K562 (cell line): Measurements from ENCODE around the gene FAM118B. TPM values are rescaled to one million over a fixed set of nuclear protein-coding genes. Genes with fewer than 3 reads are reported as not detected.

Experiments
- ATAC-seq: fragments of 200-7000 bp; cut with Tn5 transposase; 3 replicates; pipeline ENCODE4 v1.9.1; 2020; ENCODE audit warnings: moderate library complexity
- BruUV-seq: library from RNA; stranded (reverse); fragments of 400-500 nt; replicated peaks from 2 replicates; lab custom pipeline; 2021; lab: Mats Ljungman, UMichigan
- CTCF ChIA-PET: fragments of 300-600 bp; formaldehyde crosslinking; extraction: SDS; loops from one replicate; lab custom pipeline; 2021; ENCODE audit warnings: low intra/inter-chr PET ratio; lab: Yijun Ruan, JAX
- POLR2A ChIA-PET: fragments of 300-600, 350-650 bp; sonication (Branson Sonifier 250); formaldehyde crosslinking; extraction: SDS; loops from one replicate; lab custom pipeline; 2021; ENCODE audit warnings: antibody characterized with exemption, inconsistent platforms; lab: Yijun Ruan, JAX
- DNase-seq, 4 experiments: peaks; one replicate each; pipeline versions ENCODE4 v3.0.0 to v3.0.0-alpha.2; 2011 to 2018; ENCODE audit warnings: low spot score in 3 of 4, mixed read lengths in 3 of 4; ENCODE audit errors: extremely low read depth in 1 of 4
- FAIRE-seq: peaks from 2 replicates; lab custom pipeline; 2011; peaks lifted over from hg19 to GRCh38; lab: Jason Lieb, UNC
- H2AFZ ChIP-seq: 2 replicates; pipeline ENCODE4 v1.6.0; 2011; ENCODE audit warnings: low read depth, low read length, control low read depth, inconsistent platforms
- H3K27ac ChIP-seq: fragments of 200-600 bp; 3 replicates; pipeline ENCODE4 v1.8.0; 2011; ENCODE audit warnings: low read depth, mild to moderate bottlenecking, control low read depth, inconsistent platforms, low read length, moderate library complexity, mixed read lengths; ENCODE audit errors: extremely low read depth
- H3K27me3 ChIP-seq, 2 experiments: fragments of 300-600 bp in 1 of 2; 2 replicates in 1 of 2; 3 replicates in 1 of 2; pipeline versions ENCODE4 v1.6.0 to v1.8.0; 2011; ENCODE audit warnings: inconsistent platforms in 2 of 2, low read length in 2 of 2, mild to moderate bottlenecking in 1 of 2, mixed read lengths in 1 of 2, moderate library complexity in 1 of 2; ENCODE audit not compliant: control insufficient read depth in 2 of 2, insufficient read depth in 2 of 2
- H3K36me3 ChIP-seq: fragments of 300-600 bp; 3 replicates; pipeline ENCODE4 v1.8.0; 2011; ENCODE audit warnings: mild to moderate bottlenecking, low read length, inconsistent platforms; ENCODE audit not compliant: control insufficient read depth, insufficient read depth
- H3K4me1 ChIP-seq, 2 experiments: fragments of 200-600 bp in 1 of 2; replicated peaks in 1 of 2; 2 replicates in 1 of 2; 3 replicates in 1 of 2; pipeline versions ENCODE4 v1.5.1 to v1.8.0; 2011; ENCODE audit warnings: inconsistent platforms in 2 of 2, low read length in 2 of 2, mild to moderate bottlenecking in 1 of 2, mixed read lengths in 1 of 2, moderate library complexity in 1 of 2; ENCODE audit not compliant: control insufficient read depth in 2 of 2, insufficient read depth in 2 of 2
- H3K4me2 ChIP-seq: 2 replicates; pipeline ENCODE4 v1.6.1; 2011; ENCODE audit warnings: low read length, control low read depth, inconsistent platforms, mixed read lengths; ENCODE audit not compliant: insufficient read depth
- H3K4me3 ChIP-seq: fragments of 200-600 bp; sonication (generic), shearing (Covaris generic); 2 replicates; pipeline ENCODE4 v1.5.1; 2016; ENCODE audit warnings: control low read depth, inconsistent platforms
- H3K79me2 ChIP-seq: fragments of 200-600 bp; 3 replicates; pipeline ENCODE4 v1.8.0; 2011; ENCODE audit warnings: low read length, inconsistent platforms; ENCODE audit not compliant: control insufficient read depth, insufficient read depth
- H3K9ac ChIP-seq, 2 experiments: 2 replicates each; pipeline versions ENCODE4 v1.6.0 to v1.6.1; 2011; ENCODE audit warnings: low read depth in 2 of 2, low read length in 2 of 2, control low read depth in 1 of 2, inconsistent platforms in 1 of 2, mild to moderate bottlenecking in 1 of 2, mixed read lengths in 1 of 2; ENCODE audit not compliant: insufficient read depth in 1 of 2
- H3K9me1 ChIP-seq: one replicate; pipeline ENCODE4 v1.6.0; 2011; ENCODE audit warnings: inconsistent platforms, mild to moderate bottlenecking, low read length, moderate library complexity; ENCODE audit not compliant: control insufficient read depth, insufficient read depth
- H3K9me3 ChIP-seq: replicated peaks from 2 replicates; pipeline ENCODE4 v1.5.1; 2011; ENCODE audit warnings: low read depth, low read length, inconsistent platforms; ENCODE audit not compliant: control insufficient read depth, insufficient read depth
- H4K20me1 ChIP-seq: replicated peaks from 2 replicates; pipeline ENCODE4 v1.6.1; 2011; ENCODE audit warnings: low read length, inconsistent platforms, mixed read lengths; ENCODE audit not compliant: control insufficient read depth, insufficient read depth
- CEBPB ChIP-seq: fragments of 450-650 bp; IDR thresholded peaks from 2 replicates; pipeline ENCODE4 v1.6.1; 2016; ENCODE audit warnings: missing genetic modification characterization, missing compliant biosample characterization
- FOXM1 ChIP-seq, 2 experiments: fragments of 450-650 bp in 1 of 2; sonication (generic) in 1 of 2; formaldehyde crosslinking in 1 of 2; IDR thresholded peaks; 2 replicates each; pipeline versions ENCODE4 v1.6.1 to v1.9.0; 2017 to 2022; ENCODE audit warnings: low read depth in 2 of 2, mild to moderate bottlenecking in 2 of 2, missing genetic modification reagents in 1 of 2, moderate library complexity in 1 of 2
- FOXP1 ChIP-seq: sonication (generic); formaldehyde crosslinking; IDR thresholded peaks from 2 replicates; pipeline ENCODE4 v1.8.0; 2022; ENCODE audit warnings: mild to moderate bottlenecking, missing genetic modification reagents
- IFI16 ChIP-seq: fragments of 250-450 bp; sonication (Bioruptor Pico); IDR thresholded peaks from 2 replicates; pipeline ENCODE4 v2.1.2; 2022; ENCODE audit warnings: mild to moderate bottlenecking, inconsistent platforms
- ILF3 ChIP-seq: fragments of 450-650 bp; IDR thresholded peaks from 2 replicates; pipeline ENCODE4 v1.6.1; 2018; ENCODE audit warnings: antibody characterized with exemption, mild to moderate bottlenecking, moderate library complexity, borderline replicate concordance
- KLF1 ChIP-seq: fragments of 450-650 bp; IDR thresholded peaks from 2 replicates; pipeline ENCODE4 v1.6.1; 2016; ENCODE audit warnings: missing genetic modification characterization, missing compliant biosample characterization
- MAZ ChIP-seq, 2 experiments: fragments of 450-650 bp in 1 of 2; sonication (generic) in 1 of 2; formaldehyde crosslinking; IDR thresholded peaks in 1 of 2; conservative IDR thresholded peaks in 1 of 2; 2 replicates each; pipeline versions ENCODE4 v1.4.0 to v1.5.0; 2020; ENCODE audit warnings: mild to moderate bottlenecking in 1 of 2, missing genetic modification reagents in 1 of 2
- MYBL2 ChIP-seq, 2 experiments: fragments of 450-650 bp in 1 of 2; sonication (generic) in 1 of 2; formaldehyde crosslinking in 1 of 2; IDR thresholded peaks; 2 replicates each; pipeline versions ENCODE4 v1.6.1 to v1.8.1; 2017 to 2022; ENCODE audit warnings: borderline replicate concordance in 1 of 2, inconsistent platforms in 1 of 2, low read depth in 1 of 2, mild to moderate bottlenecking in 1 of 2, missing genetic modification reagents in 1 of 2, moderate library complexity in 1 of 2
- NR1H2 ChIP-seq: sonication (generic); formaldehyde crosslinking; IDR thresholded peaks from 2 replicates; pipeline ENCODE4 v1.4.0; 2020; ENCODE audit warnings: mild to moderate bottlenecking, missing genetic modification reagents
- NR2F6 ChIP-seq: fragments of 450-650 bp; formaldehyde crosslinking; IDR thresholded peaks from 2 replicates; pipeline ENCODE4 v1.4.0; 2020; ENCODE audit warnings: mild to moderate bottlenecking
- REST ChIP-seq, 2 experiments: fragments of 450-650 bp; formaldehyde crosslinking in 1 of 2; IDR thresholded peaks; 2 replicates each; pipeline versions ENCODE4 v1.4.0 to v1.6.1; 2014 to 2020; ENCODE audit warnings: mild to moderate bottlenecking in 2 of 2, borderline replicate concordance in 1 of 2, low read depth in 1 of 2
- SNAPC5 ChIP-seq: fragments of 250-450 bp; sonication (Bioruptor Pico); IDR thresholded peaks from 2 replicates; pipeline ENCODE4 v1.8.0; 2021; ENCODE audit warnings: moderate library complexity, mild to moderate bottlenecking, inconsistent platforms
- SRSF1 ChIP-seq: fragments of 200-400 bp; formaldehyde crosslinking; IDR thresholded peaks from 2 replicates; pipeline ENCODE4 v1.6.1; 2017; ENCODE audit warnings: mild to moderate bottlenecking, low read depth, low read length, moderate library complexity
- SUPT5H ChIP-seq: fragments of 450-650 bp; IDR thresholded peaks from 2 replicates; pipeline ENCODE4 v1.6.1; 2016
- WGBS: fragments of 100-300 bp; shearing (Covaris generic); methylation state at CpG from one replicate; pipeline ENCODE4 v1.1.6; 2016; ENCODE audit warnings: low coverage, mixed read lengths; ENCODE audit not compliant: insufficient coverage; ENCODE audit errors: missing lambda C conversion rate; 5-methylcytosine and 5-hydroxymethylcytosine counted together
- in situ Hi-C: fragments of 300-500 bp; cut with MboI; formaldehyde crosslinking; loops from 4 replicates; pipeline ENCODE4 v1.15.0; 2018; ENCODE audit warnings: inconsistent platforms, mixed read lengths
- intact Hi-C: fragments of 100-400 bp; cut with micrococcal nuclease; formaldehyde crosslinking; loops from 2 replicates; pipeline ENCODE4 v1.14.2; 2022
- polyA plus RNA-seq, 8 experiments: library from polyadenylated mRNA; depleted of rRNA in 4 of 8; stranded (reverse) in 5 of 8; unstranded in 3 of 8; fragments of >200 nt; fragmentation: Nextera tagmentation in 2 of 8; fragmentation: Illumina TruSeq in 1 of 8; extraction: Ambion mirVana in 2 of 8; extraction: Trizol in 1 of 8; gene quantifications; 2 replicates each; pipeline versions ENCODE4 v1.2.1 to v1.2.3, GENCODE V29; 2011 to 2014; ENCODE audit warnings: inconsistent platforms in 1 of 8, missing spikeins in 1 of 8
- total RNA-seq, 7 experiments: library from RNA; depleted of rRNA in 6 of 7; stranded (reverse); fragments of >200 nt in 6 of 7; fragmentation: Illumina TruSeq in 2 of 7; extraction: Trizol in 2 of 7; gene quantifications; 2 replicates each; pipeline versions ENCODE4 v1.2.1 to v1.2.3, GENCODE V29; 2011 to 2021; ENCODE audit warnings: low replicate concordance in 1 of 7

The FAM118B gene
- total and polyA plus RNA-seq, 9 of the 15 experiments (the other 6 are each of a cell fraction or from before 2014, with no cell fraction given), result 12.0 to 49.0 (median 22.1) TPM

DNA sequence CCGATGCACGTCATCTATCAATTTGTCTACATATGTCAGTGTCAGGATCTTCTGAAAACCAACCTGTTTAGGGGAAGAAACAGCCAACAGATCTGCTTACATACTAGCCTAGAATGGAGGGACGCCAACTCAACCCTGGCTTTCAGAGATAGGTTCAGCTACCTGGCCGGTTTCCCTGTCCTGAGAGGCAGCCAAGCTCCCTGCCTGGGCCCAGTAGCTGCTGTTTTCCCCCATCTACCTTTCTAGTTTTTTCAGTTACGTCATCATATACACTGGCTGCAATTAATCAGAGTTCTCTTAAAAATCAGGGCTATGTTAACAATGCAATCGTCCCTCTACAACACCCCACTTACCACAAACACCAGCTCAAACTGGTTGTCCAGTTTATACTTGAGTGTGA lies 56.1 kb downstream of the FAM118B start:
- POLR2A ChIA-PET, result interaction anchor here (0.7 to 2.5 kb wide), 4 partner anchors 8 to 94 kb away, joined by 3 to 14 read pairs (median 9); no protein-coding TSS in a partner anchor
- Histone ChIP-seq H3K36me3 (peaks cover 77% of the 10 kb centered on the region), H3K9me1 (no peaks in the 10 kb centered on the region), H3K27ac (peak overlapping the region; percentile 96), H3K79me2 (peaks cover 51% of the 10 kb centered on the region), H3K4me3 (peak overlapping the region; percentile 93), H3K4me1 (peaks cover 4 to 11% of the 10 kb centered on the region in 2 experiments; a peak in 3 of 5 replicates), H3K9ac (peak overlapping the region; percentile 97 to 99), H2AFZ (no peak overlapping the region), H3K4me2 (peak overlapping the region; percentile 97), H3K27me3 (no peaks in the 10 kb centered on the region; a peak in 1 of 5 replicates), H3K9me3 (no peaks in the 10 kb centered on the region), H4K20me1 (no peaks in the 10 kb centered on the region)
- CTCF ChIA-PET, result no interaction called here
- in situ Hi-C loops, result no loop called here
- WGBS, result 36% methylated on average over 6 of the region's 6 CpGs
- TSS peak; percentile 56 for BruUV-seq
- FAIRE-seq, result no peak
- intact Hi-C loops, result loop anchor here (2.0 kb wide), 1 partner anchor 57 kb away; the partner anchor contains the start of genes FAM118B and RPUSD4
- no peak for ATAC-seq
- DNase-seq, result peak in 1 of 4 experiments; percentile 20
- no peak for TF ChIP-seq SNAPC5 (CRISPR knock-in tag)
- no peak for TF ChIP-seq SUPT5H
- no peak for TF ChIP-seq KLF1 (tag)
- no peak for TF ChIP-seq FOXP1 (CRISPR knock-in tag)
- TF ChIP-seq MAZ (CRISPR knock-in tag; conservative IDR thresholded peaks at IDR 0.05 in 1 of 2, IDR thresholded peaks at IDR 0.05 in 1 of 2), result no peak
- TF ChIP-seq SRSF1, result no peak
- TF ChIP-seq FOXM1 (IDR thresholded peaks at IDR 0.05; ENCODE audit: low read depth), result no peak
- no peak for TF ChIP-seq FOXM1 (CRISPR knock-in tag; IDR thresholded peaks at IDR 0.05; ENCODE audit: low read depth)
- TF ChIP-seq REST (IDR thresholded peaks at IDR 0.05; ENCODE audit: borderline replicate concordance), result peak; percentile 12; the same call in 1 of the 2 replicates
- TF ChIP-seq REST (CRISPR knock-in tag; IDR thresholded peaks at IDR 0.05; ENCODE audit: low read depth), result no peak
- no peak for TF ChIP-seq ILF3
- TF ChIP-seq NR1H2, result no peak
- no peak for TF ChIP-seq IFI16 (CRISPR knock-in tag)
- no peak for TF ChIP-seq MYBL2 (IDR thresholded peaks at IDR 0.05; ENCODE audit: low read depth)
- no peak for TF ChIP-seq MYBL2 (CRISPR knock-in tag; IDR thresholded peaks at IDR 0.05; ENCODE audit: borderline replicate concordance)
- no peak for TF ChIP-seq NR2F6
- no peak for TF ChIP-seq CEBPB (tag)
